ENCODE measurements around the gene CPEB3. TPM values are rescaled to one million over a fixed set of nuclear protein-coding genes. Genes with fewer than 3 reads are reported as not detected.
"Not testable (repeated sequence)": the region's sequence is repeated elsewhere in the genome, so short reads cannot be mapped to it uniquely, and the experiment has no call there.

Gene CPEB3
- total RNA-seq, 2 donors from 2014 or later = 6.9 to 9.9 TPM

DNA sequence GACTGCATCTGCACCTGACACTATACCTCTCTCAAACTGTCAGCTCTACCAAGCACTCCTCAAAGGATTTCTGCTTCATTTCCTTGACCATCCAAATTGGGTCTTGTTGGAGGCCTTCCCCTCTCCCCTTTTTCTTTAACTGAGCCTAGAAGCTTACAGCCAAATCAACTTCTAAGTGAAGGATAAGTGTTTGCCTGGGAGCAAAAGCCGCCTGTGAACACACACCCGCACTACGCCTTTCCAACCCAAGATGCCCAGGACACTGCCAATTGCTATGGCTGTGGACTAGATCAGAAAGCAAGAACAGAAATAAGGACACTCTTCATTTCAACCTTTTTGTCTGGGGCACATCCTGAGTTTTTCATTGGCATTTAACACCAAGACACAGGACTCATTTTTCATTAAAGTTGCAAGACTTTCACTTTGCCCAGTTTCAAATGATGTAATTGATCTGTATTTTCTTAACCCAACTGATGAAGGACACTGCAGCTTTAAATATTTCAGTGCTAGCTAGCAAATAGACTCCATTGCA is 52.8 kb downstream of the CPEB3 start:
- DNase-seq = no peak
- no peak for ATAC-seq
- intact Hi-C loops (cut with DNase I, micrococcal nuclease) = no loop called here

DNA sequence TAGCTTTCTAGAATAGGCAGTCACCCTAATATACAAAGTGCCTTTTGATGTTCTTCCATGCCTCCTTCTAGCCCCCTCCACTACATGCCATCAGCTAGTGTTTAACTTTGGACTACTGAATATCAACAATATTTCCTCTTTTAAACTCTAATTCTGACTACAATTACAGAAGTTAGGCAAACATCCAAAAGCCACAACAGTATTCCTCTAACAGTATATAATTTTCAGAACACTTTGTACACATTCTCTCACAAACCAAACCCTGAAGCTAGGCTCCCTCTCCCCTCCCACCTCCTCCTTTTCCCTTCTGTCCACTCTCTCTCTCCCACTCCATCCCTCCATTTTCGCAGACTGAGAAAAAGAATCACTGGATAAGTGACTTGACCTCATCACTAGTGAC is 59.7 kb downstream of the CPEB3 start:
- intact Hi-C loops (cut with DNase I, micrococcal nuclease) = no loop called here
- DNase-seq (no peak), ATAC-seq (no peak)

GRCh38 chr10:92222603-92223262 is 68.1 kb downstream of the CPEB3 start:
- DNase-seq = no peak
- no peak for ATAC-seq
- intact Hi-C loops (cut with DNase I, micrococcal nuclease) = no loop called here

DNA sequence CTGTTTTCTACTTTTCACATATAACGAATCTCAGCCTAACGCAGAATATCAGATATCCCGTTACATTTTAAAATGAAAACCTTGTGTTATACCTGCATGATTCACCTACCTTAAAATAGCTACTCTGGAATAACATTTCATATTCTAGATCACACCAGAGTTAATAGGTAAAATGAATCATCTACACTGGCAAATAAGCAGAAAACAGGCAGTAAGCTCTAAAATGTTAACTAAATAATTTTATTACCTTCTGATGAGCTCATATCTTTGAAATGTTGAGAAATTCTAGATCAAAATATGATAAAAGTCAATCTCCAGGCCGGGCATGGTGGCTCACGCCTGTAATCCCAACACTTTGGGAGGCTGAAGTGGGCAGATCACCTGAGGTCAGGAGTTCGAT is 71.3 kb downstream of the CPEB3 start:
- ATAC-seq (no peak), DNase-seq (no peak)
- intact Hi-C loops (cut with DNase I, micrococcal nuclease) = no loop called here

DNA sequence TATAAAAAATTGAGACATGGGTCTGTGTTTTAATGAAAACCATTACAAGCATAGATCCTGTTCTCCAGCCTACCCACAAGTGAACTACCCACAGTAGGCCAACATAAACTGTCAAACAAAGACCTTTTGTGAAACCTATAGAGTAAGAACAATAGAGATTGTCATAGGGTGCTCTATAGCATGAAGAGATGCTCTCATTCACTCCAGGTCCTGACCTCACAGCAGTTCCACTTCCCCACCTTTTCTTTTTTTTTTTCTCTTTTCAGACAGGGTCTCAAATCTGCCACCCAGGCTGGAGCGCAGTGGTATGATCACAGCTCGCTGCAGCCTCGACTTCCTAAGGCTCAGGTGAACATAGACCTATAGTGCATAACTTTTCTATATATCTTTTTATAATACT is 72.3 kb downstream of the CPEB3 start:
- DNase-seq (no peak), ATAC-seq (no peak)
- intact Hi-C loops (cut with DNase I, micrococcal nuclease) = no loop called here

DNA sequence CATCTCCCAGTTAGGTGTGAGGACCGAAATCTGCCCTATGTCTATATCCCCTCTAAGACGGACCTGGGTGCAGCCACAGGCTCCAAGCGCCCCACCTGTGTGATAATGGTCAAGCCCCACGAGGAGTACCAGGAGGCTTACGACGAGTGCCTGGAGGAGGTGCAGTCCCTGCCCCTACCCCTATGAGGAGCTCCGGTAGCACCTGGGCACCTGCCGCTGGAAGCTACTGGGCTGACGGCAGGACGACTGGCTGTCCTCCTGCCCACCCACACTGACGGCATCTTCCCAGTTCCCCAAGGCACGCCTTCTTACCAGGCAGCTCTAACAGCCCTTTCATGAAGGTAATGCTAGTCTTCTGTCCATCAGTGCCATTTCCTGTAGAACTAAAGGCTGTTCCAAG is 74.3 kb downstream of the CPEB3 start:
- intact Hi-C loops (cut with DNase I, micrococcal nuclease); DNase-seq: not testable (repeated sequence)
- peak; percentile 26 for ATAC-seq

DNA sequence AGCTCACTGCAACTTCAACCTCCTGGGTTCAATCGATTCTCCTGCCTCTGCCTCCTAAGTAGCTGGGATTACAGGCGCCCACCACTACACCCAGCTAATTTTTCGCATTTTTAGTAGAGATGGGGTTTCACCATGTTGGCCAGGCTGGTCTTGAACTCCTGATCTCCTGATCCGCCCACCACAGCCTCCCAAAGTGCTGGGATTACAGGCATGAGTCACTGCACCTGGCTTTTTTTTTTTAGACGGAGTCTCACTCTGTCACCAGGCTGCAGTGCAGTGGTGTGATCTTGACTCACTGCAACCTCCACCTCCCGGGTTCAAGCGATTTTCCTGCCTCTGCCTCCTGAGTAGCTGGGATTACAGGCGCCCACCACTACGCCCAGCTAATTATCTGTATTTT is 75.7 kb downstream of the CPEB3 start:
- DNase-seq; ATAC-seq; intact Hi-C loops (cut with DNase I, micrococcal nuclease): not testable (repeated sequence)

- ATAC-seq = no peak
- intact Hi-C loops (cut with DNase I, micrococcal nuclease) = no loop called here
- DNase-seq = no peak
These were observed 77.8 kb downstream of the CPEB3 start for GRCh38 chr10:92213049-92213448.

- ATAC-seq = no peak
- intact Hi-C loops (cut with DNase I, micrococcal nuclease) = no loop called here
- no peak for DNase-seq
These were observed 82.1 kb downstream of the CPEB3 start for GRCh38 chr10:92208736-92209135.

- no peak for ATAC-seq
- DNase-seq = no peak
- intact Hi-C loops (cut with DNase I, micrococcal nuclease) = no loop called here
These were observed 82.6 kb downstream of the CPEB3 start for GRCh38 chr10:92208157-92208720.

DNA sequence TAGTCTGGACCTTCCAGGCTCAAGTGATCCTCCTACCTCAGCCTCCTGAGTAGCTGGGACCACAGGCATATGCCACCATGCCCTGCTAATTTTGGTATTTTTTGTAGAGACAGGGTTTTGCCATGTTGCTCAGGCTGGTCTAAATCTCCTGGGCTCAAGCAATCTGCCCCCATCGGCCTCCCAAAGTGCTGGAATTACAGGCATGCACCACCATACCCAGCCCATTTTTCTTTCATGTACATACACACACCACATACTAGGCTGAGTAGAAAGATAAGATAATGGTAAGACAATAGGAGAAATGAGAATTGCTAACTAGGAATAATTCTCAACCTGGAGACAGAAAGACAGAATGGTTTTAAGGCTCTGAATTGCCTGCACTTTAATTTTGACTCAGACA is 83.8 kb downstream of the CPEB3 start:
- intact Hi-C loops (cut with DNase I, micrococcal nuclease) = no loop called here
- ATAC-seq (no peak), DNase-seq (no peak)

- DNase-seq (no peak), ATAC-seq (peak; percentile 98)
- intact Hi-C loops (cut with DNase I, micrococcal nuclease) = no loop called here
These were observed 86.8 kb downstream of the CPEB3 start for GRCh38 chr10:92203919-92204623.

DNA sequence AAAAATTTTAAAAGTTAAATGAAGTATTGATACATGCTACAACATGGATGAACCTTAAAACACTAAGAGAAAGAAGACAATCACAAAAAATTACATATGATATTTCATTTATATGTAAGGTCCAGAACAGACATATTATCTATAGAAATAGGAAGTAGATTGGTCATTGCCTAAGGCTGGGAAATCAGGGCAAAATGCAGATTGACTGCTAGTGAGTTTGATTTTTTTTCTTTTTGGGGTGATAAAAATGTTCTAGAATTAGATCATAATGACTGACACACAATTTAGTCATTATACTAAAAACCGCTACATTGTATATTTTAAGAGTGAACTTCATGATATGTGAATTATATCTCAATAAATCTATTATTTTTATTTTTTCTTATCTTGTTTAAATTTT is 88.3 kb downstream of the CPEB3 start:
- ATAC-seq = no peak
- DNase-seq = no peak
- intact Hi-C loops (cut with DNase I, micrococcal nuclease) = no loop called here

DNA sequence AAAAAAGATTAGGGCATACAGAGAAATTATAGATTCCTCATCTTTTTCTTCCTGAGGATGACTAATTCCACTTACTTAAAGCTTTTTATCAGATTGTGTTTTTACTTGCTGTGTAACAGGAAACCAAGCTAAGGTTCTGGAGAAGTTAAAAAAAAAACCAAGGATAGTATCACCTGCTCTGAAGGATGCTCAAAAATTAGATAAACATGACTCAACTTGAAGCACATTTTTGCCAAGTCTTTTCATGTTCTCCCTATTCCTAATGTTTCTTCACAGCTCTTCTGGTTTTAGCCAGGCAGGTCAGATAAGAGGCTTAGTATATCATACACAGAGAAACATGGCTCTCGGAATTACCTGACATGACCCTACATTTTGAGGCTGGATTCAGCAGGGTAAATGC is 90.3 kb downstream of the CPEB3 start:
- intact Hi-C loops (cut with DNase I, micrococcal nuclease) = no loop called here
- no peak for ATAC-seq
- no peak for DNase-seq

DNA sequence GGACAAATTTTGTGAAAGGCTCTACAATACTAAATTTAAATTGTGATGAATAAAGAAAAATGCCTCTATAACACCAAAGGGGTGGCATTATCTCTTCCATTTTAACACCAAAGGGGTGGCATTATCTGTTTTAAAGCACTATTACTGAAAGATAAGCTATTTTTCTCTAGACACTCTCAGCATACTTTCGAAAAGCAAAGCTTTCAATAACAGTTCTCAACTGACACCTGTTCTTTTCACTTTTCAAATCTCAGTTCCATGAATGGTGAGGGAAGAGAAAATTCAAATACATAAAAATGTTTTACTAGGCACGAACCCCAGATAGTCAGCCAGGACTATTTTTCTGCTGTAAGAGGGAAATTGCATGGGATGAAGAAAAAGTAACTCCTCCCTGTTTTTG is 103.8 kb downstream of the CPEB3 start:
- ATAC-seq = no peak
- intact Hi-C loops (cut with DNase I, micrococcal nuclease) = no loop called here
- no peak for DNase-seq

- no peak for DNase-seq
- intact Hi-C loops (cut with DNase I, micrococcal nuclease) = no loop called here
- ATAC-seq = no peak
These were observed 105.9 kb downstream of the CPEB3 start for GRCh38 chr10:92184977-92185376.

GRCh38 chr10:92183199-92183598 is 107.7 kb downstream of the CPEB3 start:
- no peak for ATAC-seq
- intact Hi-C loops (cut with DNase I, micrococcal nuclease) = no loop called here
- no peak for DNase-seq

DNA sequence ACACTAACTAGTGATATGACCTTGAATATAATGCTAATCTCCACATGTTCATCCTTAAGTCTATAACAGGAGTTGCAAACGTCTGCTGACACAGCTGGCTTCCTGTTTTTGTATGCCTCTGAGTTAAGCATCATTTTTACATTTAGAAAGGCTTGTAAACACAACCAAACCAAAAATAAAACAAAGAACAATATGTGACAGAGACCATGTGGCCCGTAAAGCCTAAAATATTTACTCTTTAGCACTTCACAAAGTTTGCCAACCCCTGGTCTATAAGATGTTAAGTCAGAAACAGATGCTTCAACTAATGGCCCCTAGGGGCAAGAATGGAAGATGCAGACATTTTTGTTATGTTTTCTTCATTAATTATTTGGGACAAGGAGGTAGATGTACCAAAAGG is 109.3 kb downstream of the CPEB3 start:
- ATAC-seq = no peak

DNA sequence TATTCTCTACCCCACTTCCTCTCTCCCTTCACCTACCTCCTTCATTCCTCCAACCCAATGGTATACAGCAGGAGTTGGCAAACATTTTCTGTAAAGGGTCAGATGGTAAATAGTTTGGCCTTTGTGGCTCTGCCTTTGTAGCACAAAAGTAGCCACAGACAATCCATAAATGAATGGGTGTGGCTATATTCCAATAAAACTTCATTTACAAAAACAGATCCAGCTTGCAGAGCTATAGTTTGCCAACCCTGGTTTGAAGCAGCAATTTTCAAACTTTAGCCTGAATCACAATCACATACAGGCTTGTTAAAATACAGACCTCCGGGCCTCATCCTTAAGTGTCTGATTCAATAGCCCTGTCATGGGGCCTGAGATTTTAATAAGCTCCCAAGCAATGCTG is 110.5 kb downstream of the CPEB3 start:
- ATAC-seq (peak; percentile 57), DNase-seq (no peak)
- intact Hi-C loops (cut with DNase I, micrococcal nuclease) = no loop called here

More for the DNA sequence above, 109.3 kb downstream of the CPEB3 start:
- no peak for DNase-seq
- intact Hi-C loops (cut with DNase I, micrococcal nuclease) = no loop called here

GRCh38 chr10:92177546-92177945 is 113.3 kb downstream of the CPEB3 start:
- ATAC-seq (no peak), DNase-seq (no peak)
- intact Hi-C loops (cut with DNase I, micrococcal nuclease) = no loop called here
